Fibroblast of lung (primary cell): ENCODE measurements around the gene CERS6.

Source experiments
- EZH2 ChIP-seq: IDR thresholded peaks from 2 replicates; pipeline ENCODE4 v1.5.1; 2012; ENCODE audit warnings: low read length, control low read depth, mild to moderate bottlenecking; ENCODE audit errors: missing control alignments
- TF ChIP-seq, protein P1 (sequence below), 2 donors: IDR thresholded peaks in 1 of 2; conservative IDR thresholded peaks in 1 of 2; 1 replicate in 1 of 2; 2 replicates in 1 of 2; pipeline ENCODE4 v1.5.1; 2011 to 2012; ENCODE audit warnings: low read length in 2 of 2, control low read depth in 1 of 2, inconsistent platforms in 1 of 2, low read depth in 1 of 2, mild to moderate bottlenecking in 1 of 2

DNA sequence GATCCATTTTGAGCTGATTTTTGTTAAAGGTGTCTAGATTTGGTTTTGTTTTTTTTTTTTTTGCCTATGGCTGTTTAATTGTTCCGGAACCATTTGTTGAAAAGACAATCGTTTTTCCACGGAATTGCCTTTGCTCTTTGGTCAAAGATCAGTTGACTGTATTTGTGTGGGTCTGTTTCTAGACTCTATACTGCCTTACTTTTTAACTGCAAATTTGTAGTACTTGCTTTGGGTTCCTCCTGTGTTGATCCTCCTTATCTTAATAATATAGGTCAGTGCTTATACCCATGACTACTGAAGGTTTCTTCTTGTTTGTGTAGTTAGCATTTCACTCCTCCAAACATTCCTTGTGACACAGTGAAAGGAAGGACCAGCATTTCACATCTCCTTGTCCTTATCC, 30.4 kb downstream of the CERS6 start:
- TF ChIP-seq, protein P1, sequence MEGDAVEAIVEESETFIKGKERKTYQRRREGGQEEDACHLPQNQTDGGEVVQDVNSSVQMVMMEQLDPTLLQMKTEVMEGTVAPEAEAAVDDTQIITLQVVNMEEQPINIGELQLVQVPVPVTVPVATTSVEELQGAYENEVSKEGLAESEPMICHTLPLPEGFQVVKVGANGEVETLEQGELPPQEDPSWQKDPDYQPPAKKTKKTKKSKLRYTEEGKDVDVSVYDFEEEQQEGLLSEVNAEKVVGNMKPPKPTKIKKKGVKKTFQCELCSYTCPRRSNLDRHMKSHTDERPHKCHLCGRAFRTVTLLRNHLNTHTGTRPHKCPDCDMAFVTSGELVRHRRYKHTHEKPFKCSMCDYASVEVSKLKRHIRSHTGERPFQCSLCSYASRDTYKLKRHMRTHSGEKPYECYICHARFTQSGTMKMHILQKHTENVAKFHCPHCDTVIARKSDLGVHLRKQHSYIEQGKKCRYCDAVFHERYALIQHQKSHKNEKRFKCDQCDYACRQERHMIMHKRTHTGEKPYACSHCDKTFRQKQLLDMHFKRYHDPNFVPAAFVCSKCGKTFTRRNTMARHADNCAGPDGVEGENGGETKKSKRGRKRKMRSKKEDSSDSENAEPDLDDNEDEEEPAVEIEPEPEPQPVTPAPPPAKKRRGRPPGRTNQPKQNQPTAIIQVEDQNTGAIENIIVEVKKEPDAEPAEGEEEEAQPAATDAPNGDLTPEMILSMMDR (conservative IDR thresholded peaks at IDR 0.05 in 1 of 2, IDR thresholded peaks at IDR 0.05 in 1 of 2; ENCODE audit: low read depth in 1 of 2, low read length in 2 of 2) = no peak
- TF ChIP-seq EZH2 = no peak
